ENCODE results near the gene SPDYE4.
"Not testable (repeated sequence)": the region's sequence is repeated elsewhere in the genome, so short reads cannot be mapped to it uniquely, and the experiment has no call there.

Gene SPDYE4, protein sequence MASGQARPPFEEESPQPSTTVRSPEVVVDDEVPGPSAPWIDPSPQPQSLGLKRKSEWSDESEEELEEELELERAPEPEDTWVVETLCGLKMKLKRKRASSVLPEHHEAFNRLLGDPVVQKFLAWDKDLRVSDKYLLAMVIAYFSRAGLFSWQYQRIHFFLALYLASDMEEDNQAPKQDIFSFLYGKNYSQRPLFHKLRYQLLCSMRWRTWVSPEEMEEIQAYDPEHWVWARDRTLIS

DNA sequence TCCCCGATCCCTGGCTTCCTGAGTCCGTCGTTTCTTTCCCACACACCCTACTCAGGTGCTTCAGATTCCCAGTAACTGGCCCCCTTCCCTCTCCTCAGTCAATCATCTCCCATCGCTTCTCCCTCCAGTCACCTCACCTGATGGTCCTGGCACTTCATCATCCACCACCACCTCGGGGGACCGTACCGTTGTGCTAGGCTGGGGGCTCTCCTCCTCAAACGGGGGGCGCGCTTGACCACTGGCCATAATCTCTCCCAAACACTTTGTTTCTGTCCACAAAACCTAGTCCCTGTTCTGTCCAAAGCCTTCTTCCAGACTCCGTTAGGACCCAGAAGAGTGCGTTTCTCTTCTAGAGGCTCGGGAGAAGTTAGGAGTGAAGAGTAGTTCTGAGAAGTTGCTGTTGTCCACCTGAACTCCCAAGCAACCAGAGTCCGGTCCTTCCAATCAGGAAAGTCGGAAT is at the start of gene SPDYE4:
Gene SPDYE4, minus strand, starts transcription at position 410 of the 460 bp plus-strand sequence. Its CDS starts 164 bp downstream, at position 246.
- DNase-seq, result no peak

- DNase-seq, result no peak
These were observed 48.7 kb upstream of the SPDYE4 start for GRCh38 chr17:8806926-8807550.

GRCh38 chr17:8806253-8806925 is 48.0 kb upstream of the SPDYE4 start:
- DNase-seq, result no peak

GRCh38 chr17:8805396-8805795 is 47.0 kb upstream of the SPDYE4 start:
- not testable (repeated sequence) for DNase-seq

GRCh38 chr17:8803531-8804420 is 45.4 kb upstream of the SPDYE4 start:
- DNase-seq, result no peak

GRCh38 chr17:8801135-8801840 is 42.9 kb upstream of the SPDYE4 start:
- no peak for DNase-seq

DNA sequence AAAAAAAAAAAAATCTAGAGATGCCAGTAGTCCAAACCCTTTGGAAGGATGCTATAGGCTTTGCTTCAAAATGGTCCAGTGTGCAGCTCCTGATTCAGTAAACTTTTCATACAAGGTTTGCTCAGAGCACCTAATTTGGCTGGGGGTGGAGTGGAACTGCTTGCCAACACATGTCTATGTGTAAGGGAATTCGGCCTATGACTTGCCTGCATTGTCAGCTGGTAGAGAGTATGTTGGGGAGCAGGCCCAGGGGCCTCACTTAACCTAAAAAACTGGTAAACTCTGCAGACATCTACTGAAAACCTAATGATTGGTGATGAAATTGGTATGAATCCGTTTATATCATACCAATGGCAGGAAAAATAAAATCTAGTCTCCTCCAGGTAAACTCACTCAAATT is 42.3 kb upstream of the SPDYE4 start:
- DNase-seq, result no peak

DNA sequence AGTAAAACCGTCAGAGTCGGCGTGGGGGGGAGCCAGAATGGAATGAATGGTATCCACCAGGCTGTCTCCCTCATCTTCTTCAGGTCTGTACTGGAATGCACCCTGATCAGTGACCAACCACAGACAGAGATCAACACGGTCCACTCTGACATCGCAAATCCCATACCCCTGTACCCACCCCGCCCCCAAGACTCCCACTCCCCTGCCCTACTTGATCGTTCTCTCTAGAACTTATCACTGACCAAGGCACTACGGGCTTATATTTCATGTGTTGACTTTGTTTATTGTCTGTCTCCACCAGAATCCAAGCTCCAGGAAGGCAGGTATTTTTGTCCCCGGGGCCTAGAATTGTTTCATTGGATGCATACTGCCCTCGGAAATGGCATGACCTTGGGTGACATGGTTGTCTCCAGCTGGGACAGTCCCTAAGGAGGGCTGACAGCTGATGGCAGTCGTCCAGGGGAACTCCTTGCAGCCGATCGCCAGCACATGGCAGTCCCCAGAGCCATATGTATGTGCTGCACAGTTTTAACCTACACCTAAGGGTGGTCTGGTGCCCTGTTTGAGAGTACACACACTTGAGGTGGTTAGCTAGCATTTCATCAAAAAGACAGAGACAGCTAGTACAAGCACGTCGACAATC is 41.3 kb upstream of the SPDYE4 start:
- no peak for DNase-seq

DNA sequence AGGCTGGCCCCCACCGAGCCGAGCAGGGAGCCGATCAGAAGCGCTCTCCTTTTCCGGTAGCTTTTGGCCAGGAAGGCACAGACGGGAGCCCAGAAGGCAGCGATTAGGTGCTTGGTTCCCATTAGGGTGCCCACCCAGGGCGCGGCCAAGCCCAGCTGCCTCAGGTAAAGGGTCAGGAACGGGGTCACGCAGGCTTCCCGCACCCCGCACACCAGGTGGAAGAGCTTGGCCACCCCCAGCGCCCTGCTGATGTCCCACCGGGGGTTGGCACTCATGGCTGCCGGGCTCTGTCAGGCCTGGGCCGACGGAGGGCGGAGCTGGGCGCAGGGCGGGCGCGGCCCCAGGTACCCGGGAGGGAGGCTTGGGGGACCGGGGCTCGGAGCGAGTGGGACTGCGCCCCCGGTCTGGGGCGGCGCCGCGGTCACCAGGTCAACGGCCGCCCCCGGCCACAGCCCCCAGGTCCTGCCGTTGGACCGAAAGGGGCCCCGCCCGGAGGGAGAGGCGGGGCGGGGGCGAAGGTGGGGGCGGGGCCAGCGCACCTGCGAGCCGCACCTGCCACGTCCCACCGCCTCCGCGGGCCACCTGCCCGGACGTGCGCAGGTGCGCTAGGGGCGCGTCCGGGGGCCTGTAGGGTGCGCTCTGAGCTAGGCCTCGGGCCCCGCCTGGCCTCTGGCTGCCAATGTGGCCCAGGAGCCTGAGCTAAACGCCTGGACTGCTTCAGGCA is 40.7 kb upstream of the SPDYE4 start, which contains the start of gene MFSD6L:
Gene MFSD6L, minus strand, starts transcription at position 520 of the 724 bp plus-strand sequence. Its CDS starts 245 bp downstream, at position 275.
- no peak for DNase-seq

DNA sequence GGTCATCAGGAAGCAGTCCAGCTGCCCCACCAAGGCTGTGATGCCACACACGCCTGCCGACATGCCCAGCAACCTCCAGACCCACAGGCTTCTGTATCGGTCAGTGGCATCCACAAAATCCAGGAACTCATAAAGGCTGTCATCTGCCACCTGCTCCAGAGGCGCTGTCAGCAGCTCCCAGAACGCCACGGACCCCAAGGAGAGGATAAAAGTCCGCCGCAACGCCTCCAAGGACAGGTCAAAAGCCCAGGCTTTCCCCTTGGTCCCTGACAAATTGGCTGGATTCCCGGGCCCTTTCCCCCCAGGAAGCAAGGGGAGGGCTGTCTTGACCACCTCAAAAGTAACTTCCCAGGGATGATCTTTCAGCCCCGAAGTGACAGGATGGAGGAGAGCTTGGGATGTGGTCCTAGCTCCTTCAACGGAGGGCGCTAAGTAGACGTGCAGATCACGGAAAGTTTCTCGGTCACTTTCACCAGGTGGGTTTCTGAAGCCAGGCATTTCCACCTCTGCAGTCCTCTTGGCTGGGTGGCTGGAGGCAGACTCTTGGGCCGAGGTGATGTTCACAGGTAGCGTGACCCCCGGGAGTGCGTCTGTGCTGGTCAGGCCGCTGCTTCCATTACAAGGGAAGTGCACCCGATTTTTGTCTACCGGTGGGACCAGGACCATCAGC is 40.0 kb upstream of the SPDYE4 start:
- no peak for DNase-seq

GRCh38 chr17:8797621-8798175 is 39.4 kb upstream of the SPDYE4 start:
- DNase-seq, result no peak

GRCh38 chr17:8794636-8795035 is 36.3 kb upstream of the SPDYE4 start:
- DNase-seq, result no peak

DNA sequence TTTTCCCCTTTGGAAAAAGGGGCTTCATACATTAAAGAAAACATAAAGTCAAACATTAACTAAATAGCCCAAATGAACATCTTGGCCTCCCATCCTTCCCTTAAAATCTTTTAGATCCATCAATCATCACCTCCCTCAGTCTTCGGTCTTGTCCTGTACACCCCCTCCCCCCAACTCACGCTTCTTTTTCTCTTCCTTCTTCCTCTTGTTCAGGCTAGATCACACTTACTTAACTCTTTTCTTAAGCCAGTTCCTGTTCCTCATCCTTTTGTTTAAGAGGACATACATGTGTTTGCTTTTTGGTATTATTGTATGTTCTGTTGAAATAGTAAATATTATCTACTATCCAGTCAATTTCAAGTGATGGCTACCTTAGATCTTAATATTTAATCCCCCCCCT is 35.3 kb upstream of the SPDYE4 start:
- no peak for DNase-seq

DNA sequence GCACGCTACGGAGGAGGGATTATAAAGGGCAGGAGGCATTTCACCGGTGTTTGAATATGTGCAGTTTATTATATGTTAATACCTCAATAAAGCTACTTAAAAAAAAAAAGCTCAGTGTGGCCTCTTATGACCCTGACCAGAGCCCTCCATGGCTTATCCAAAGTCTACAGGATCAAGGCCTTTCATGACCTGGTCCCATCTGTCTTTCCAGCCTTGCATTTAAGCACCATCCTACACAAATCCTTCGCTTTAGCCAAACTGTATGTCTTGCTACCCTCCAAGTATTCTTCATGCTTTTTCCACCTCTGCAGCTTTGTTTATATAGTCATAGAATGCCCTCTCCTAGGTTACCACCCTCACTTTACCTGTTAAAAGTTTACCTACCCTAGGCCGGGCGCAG is 34.3 kb upstream of the SPDYE4 start:
- no peak for DNase-seq

- DNase-seq, result no peak
These were observed 33.5 kb upstream of the SPDYE4 start for GRCh38 chr17:8791910-8792270.

- DNase-seq, result no peak
These were observed 33.0 kb upstream of the SPDYE4 start for GRCh38 chr17:8791248-8791909.

- no peak for DNase-seq
These were observed 31.4 kb upstream of the SPDYE4 start for GRCh38 chr17:8789743-8790142.

DNA sequence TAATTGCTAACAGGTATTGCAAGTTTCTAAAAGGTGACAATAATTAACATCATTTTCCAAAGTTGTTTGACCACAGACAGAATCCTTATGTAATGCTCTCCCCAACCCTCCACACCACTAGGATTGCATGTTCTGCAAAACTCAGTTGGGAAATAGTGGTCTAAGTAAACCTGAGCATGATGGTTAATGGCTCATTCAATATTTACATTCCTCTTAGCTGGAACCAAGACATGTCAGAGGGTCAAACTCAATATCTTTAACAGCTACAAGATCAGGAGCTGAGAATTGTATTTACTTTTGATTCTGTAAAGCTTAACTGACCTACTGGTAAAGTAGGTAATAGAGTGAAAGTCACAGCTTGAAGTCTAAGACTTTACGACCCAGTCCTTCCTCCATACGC is 30.7 kb upstream of the SPDYE4 start:
- no peak for DNase-seq

DNA sequence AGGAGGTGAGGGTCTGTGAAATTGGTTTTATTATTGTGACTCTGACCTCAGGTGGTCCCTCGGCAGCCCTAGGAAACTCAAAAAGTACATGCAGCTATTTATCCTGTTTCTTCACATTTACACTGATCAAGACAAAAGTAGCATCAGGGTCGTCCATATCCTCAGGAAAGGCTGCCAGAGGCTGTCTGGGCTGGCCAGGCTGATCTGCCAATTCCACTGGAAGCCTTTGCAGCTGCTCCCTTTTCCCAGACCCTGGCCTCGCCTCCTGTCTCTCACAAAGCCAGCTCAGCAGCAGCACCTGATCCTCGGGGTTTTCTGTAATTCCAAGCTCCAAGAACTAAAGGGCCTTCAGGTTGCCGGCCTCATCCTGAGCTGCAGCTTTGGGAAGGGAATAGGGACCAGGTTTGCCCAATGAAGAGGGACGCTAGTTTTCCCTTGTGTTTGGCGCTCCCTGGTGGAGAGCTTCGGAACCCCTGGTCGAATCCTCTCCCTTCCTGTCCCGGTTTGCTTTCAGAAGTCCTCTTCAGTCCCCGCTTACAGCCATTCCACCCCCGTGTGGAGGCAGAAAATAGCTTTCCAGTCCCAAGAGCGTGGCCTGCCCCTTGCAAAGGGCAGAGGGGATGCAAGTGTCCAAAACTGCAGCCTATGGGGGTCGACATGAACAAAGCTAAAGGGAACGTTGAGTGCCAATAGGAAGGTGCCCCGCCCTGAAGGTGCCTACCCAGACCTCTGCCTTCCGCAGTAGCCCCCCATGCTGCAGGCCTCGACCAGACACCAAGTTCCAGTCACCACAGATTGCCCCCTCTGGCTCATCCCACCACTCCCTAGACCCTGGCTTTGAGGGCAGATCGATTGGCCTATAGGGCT is 27.4 kb upstream of the SPDYE4 start:
- peak; percentile 69 for DNase-seq
